ENCODE results near the gene NKAIN1.
"Not testable (repeated sequence)": the region's sequence is repeated elsewhere in the genome, so short reads cannot be mapped to it uniquely, and the experiment has no call there.

Gene NKAIN1

GRCh38 chr1:31231802-31232201 lies 7.9 kb downstream of the NKAIN1 start:
- DNase-seq = no peak

DNA sequence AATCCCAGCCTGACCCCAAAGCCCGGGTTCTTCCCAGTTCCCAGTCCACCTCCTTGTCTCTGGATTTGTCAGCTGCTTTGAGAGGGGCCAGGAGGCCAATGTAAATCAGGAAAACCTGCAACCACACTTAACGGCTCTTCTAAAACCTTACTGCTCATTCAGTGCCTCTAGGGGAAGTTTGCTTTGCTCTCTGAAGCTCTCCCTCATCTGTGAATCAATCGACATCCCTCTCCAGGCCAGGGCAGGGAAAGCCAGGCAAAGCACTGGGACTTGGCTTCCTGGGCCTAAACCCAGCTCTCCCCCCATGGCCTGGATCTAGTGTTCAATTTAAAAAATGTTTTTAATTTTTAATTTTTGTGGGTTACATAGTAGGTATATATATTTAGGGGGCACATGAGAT lies 9.3 kb downstream of the NKAIN1 start:
- DNase-seq = no peak

DNA sequence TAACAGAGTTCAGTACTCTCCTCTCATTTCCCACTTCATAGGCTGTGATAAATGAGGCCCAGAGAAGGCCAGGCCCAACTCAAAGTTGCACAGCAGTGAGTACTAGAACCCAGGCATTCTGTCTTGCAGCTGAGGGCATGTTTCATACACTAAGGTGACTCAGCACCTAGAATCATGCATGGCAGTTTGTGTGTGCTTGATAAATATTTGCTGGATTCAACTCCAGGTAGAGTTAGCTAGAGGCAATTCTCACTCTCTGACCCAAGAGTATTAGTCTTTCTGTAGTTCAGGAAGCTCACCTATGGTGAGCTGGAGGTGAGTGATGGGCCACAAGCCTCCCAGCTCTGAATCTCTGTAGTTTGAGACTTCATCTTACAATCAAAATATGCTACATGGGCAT lies 10.7 kb downstream of the NKAIN1 start:
- DNase-seq = no peak

DNA sequence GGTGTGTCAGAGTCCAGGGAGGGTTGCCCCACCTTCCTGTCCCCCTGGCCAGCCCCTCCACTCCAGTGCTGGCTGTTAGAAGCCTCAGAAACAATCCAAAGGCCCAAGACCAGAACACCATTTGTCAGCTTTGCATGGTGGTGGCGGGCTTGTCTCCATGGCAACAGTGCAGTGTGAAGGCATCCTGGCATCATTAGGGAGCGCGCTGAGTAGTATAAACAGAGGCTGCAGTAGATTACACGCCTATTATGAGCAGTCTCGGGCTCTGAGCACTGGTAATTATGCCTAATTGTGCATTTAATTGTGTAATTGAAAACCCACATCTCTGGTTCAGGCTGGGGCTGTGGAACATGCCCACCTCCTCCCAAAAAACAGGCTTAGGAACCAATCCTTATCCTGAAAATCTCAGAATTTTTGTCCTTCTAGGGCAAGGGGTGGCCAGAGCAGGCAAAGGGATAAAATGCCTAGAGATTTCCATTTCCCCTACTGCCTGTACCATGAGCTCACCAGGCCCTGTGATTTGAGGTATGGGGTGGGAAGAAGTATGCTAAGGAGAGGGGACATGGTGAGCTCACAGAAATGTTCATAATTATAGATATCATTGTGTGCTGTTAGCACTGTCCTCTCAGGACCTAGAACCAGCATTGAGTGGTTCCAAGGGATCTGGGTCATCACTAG lies 11.7 kb downstream of the NKAIN1 start:
- no peak for DNase-seq

DNA sequence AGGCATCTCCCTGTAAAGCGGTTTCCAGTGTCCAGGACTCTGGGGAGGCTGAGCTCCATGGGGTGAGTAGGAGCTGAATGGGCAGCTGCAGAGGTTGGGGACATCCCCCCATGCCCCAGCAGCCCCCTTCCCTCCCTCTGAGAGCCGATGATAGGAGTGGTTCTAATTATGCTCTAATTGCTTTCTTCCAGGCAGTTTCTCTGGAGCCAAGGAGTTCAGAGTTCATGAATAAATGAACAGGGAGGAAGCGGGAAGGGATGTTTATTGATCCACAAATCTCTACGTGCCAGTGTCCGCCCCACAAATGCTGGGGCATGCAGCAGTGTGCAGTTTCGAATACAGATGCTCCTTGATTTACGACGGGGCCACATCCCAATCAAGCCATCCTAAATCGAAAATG lies 15.6 kb downstream of the NKAIN1 start:
- DNase-seq = no peak

- DNase-seq = no peak
Observed at GRCh38 chr1:31222176-31222575, 17.5 kb downstream of the NKAIN1 start.

- no peak for DNase-seq
Observed at GRCh38 chr1:31221072-31221471, 18.6 kb downstream of the NKAIN1 start.

DNA sequence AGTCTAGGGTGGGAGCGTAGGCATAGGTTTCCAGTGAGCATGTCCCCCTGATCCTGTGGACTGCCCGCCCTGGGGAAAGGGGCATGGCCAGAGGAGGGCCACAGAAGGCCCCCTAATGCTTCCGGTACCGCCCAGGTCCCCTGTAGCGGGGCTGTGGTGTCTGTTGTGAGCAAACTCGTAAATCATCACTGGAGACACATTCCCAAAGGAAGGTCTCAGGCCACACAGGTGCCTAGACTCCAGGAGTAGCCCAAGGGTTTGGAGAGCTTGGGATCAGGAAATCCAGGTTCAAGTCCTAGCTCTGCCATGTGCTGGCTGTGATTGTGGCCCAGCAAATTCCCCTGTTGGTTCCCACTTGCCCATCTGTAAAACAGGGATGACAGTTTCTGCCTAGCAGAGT lies 20.2 kb downstream of the NKAIN1 start:
- no peak for DNase-seq

DNA sequence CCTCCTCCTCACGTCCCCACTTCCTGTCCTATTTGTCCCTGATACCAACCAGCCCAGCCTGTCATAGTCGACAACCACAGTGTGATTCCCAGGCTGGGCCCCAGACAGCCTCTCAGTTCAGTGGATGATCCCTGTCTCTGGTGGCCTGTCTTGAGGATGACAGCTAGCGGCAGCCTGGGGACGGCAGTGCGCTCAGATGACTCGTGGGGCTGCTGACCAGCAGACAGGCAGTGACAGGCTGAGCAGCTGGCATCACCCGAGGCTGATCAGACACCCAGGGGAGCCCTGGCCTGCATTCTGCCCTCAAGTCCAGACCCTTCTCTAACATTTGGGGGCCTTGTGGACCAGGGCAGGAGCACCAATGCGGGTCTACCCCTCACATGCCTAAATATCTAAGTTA lies 21.0 kb downstream of the NKAIN1 start:
- no peak for DNase-seq

GRCh38 chr1:31216016-31216415 lies 23.7 kb downstream of the NKAIN1 start:
- DNase-seq = no peak

DNA sequence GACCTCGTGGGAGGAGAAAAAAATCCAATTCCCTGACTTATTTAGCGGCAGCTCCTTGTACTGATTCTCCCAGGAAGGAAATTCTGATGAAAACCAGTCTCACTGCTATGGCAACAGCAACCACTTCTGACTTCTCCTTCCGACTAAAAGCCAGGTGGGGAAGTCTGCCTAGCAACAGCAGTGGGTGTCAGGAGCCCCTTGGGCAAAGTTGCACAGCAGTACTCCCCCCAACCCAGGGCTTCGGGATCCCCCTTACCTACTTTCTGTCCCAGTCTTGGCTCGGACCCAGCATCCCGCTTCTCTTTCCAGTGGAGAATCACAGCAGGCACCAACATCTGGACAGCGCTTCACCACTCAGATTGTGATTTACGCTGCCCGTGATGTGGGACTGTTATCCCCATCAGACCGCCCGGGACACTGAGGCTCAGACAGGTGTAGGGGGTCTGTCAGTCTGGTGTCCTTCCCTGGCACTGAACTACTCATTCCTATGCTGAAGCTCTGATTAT lies 24.6 kb downstream of the NKAIN1 start:
- no peak for DNase-seq

GRCh38 chr1:31214316-31215064 lies 25.2 kb downstream of the NKAIN1 start:
- DNase-seq = no peak

- no peak for DNase-seq
Observed at GRCh38 chr1:31208361-31208945, 31.2 kb downstream of the NKAIN1 start.

GRCh38 chr1:31207569-31207968 lies 32.1 kb downstream of the NKAIN1 start:
- no peak for DNase-seq

DNA sequence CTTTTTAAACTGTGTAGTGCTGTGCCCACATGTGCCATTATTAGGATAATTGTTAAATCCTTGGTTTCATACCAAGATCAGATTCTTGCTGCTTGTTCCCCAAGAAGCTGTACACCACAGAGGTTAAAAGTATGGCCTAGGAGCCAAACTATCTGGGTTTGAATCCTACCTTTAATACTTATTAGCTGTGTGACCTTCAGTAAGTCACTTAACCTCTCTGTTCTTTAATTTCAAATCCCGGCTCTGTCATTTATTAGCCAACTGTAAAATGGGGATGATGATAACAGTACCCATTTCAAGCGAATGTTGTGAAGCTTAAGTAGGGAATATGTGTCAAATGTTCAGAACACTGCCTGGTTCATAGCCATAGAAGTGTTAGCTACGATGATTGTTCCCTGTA lies 32.6 kb downstream of the NKAIN1 start:
- DNase-seq = no peak

DNA sequence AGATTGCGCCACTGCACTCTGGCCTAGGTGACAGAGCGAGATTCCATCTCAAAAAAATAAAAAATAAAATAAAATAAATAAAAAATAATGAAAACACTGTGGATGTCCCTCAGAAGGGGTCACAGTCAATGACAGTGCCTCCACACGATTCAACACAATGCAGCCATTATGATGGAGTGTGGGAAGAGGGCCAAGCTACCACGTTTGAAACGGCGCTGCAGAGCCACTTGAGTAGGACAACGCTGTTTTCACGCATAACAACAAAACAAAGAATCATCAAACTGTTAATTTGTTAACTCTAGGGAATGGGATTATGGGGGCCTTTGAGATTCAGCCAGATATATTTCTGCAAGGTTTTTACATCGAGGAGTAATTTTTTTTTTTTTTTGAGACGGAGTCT lies 36.5 kb downstream of the NKAIN1 start:
- no peak for DNase-seq

DNA sequence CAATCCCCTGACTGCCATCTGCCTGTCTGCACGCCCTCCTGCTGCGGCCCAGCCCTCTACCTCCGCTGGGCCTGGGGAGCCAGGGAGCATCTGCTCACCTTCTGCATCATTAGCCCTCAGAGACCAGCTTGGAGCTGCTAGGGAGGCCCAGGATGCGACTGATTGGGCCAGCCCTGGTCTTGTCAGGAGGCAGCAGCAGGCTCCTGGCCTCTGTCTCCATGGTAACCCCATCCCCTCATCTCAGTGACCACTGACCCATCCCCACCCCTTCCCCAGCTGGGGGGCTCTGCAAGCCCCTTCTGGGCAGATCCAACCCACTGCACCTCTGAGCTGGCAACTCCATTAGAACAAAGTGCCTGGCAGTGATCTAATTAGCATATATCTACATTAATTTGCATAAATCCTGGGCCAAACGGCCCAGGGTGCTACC lies 37.7 kb downstream of the NKAIN1 start:
- DNase-seq = no peak

- no peak for DNase-seq
Observed at GRCh38 chr1:31199949-31200348, 39.7 kb downstream of the NKAIN1 start.

DNA sequence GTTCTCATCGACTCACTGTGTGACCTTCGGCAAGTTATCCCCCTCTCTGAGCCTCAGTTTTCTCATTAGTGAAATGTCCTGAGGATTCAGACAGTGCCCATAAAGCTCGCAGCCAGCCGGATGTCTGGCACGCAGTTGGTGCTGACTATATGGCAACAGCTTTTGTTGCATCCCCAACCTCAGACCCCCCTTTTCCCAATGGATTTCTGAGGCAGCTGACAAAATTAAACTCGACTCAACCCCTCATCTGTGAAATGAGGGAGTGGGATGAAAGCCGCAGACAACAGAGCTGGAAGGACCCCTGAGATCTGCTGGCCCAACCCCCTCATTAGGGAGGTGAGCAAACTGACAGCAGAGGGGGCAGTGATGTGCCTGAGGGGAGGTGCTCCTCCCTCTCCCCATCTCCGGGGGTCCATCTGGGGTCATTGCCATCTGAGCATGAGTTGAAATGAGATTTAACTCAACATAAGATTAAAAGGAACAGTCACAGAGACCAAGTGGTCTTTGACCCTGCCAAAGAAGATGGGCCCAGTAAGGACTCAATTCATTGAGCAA lies 40.4 kb downstream of the NKAIN1 start:
- DNase-seq = no peak

- no peak for DNase-seq
Observed at GRCh38 chr1:31198600-31198999, 41.1 kb downstream of the NKAIN1 start.

DNA sequence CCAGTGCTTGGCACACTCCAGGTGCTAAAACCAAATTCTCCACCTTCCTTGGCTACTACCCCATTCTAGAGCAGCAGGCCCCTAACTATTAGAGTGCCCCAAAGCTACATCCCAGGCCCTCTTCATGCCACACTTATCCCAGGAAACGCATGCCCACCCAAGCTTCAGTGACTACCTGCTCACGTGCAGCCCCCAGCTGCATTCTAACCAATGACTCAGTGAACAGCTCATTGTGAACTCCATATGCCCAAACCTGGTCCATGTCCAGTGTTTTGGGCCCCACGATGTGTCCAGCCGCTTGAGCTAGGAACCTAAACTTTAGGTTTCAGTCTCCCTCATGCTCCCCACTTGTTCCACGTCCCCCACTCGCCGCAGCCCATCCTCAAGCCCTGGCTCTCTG lies 41.5 kb downstream of the NKAIN1 start:
- DNase-seq = no peak

DNA sequence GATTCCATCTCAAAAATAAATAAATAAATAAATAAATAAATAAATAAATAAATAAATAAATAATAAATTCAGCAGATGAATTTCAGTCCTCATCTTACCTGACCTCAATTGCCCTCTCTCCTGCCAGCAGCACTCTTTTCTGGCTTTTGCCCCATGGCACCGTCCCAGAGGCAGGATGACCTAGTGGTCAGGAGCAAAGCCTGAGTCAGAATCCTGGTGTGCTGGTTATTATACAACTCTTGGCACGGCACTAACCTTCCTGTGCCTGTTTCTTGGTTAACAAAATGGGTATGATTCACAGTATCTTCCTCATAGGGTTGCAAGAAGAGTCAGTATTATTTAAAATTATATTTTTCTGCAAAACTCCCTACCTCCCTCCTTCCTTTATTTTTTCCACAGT lies 43.0 kb downstream of the NKAIN1 start:
- no peak for DNase-seq

DNA sequence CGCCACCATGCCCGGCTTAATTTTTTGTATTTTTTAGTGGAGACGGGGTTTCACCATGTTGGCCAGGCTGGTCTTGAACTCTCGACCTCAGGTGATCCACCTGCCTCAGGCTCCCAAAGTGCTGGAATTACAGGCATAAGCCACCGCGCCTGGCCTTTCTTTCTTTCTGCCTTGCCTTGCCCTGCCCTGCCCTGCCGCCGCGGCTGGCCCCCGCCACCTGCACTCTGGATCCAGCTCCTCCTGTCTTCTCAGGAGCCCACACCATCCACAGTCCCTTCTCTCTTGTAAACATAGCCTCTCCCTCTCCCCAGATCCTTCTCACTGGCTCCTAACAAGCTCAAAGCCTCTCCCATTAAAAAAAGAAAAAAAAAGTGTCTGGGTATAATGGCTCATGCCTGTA lies 44.4 kb downstream of the NKAIN1 start:
- DNase-seq = not testable (repeated sequence)

GRCh38 chr1:31193729-31194128 lies 46.0 kb downstream of the NKAIN1 start:
- no peak for DNase-seq
